GM21825 (cell line): ENCODE measurements around the gene ARHGAP11B.
"Not testable (repeated sequence)": the region's sequence is repeated elsewhere in the genome, so short reads cannot be mapped to it uniquely, and the experiment has no call there.

Experiments
- ATAC-seq: cut with Tn5 transposase; IDR thresholded peaks from one replicate; pipeline ENCODE4 v1.9.1; 2021; ENCODE audit warnings: mild to moderate bottlenecking, moderate library complexity; ENCODE audit not compliant: unreplicated experiment

Gene ARHGAP11B

GRCh38 chr15:30625436-30626193 is at the start of gene ARHGAP11B:
ARHGAP11B (plus strand) TSS chr15:30626128.
- ATAC-seq = peak; percentile 87

- ATAC-seq = not testable (repeated sequence)
Observed at GRCh38 chr15:30579394-30579970, 46.4 kb upstream of the ARHGAP11B start.

- not testable (repeated sequence) for ATAC-seq
Observed at GRCh38 chr15:30580716-30581115, 45.2 kb upstream of the ARHGAP11B start.

GRCh38 chr15:30598953-30599352 is 27.0 kb upstream of the ARHGAP11B start:
- not testable (repeated sequence) for ATAC-seq

GRCh38 chr15:30603796-30604195 is 22.1 kb upstream of the ARHGAP11B start, which contains the start of gene GOLGA8H:
GOLGA8H (plus strand) TSS chr15:30604028; CDS start chr15:30604126, 98 bp downstream.
- not testable (repeated sequence) for ATAC-seq

GRCh38 chr15:30612271-30612670 is 13.7 kb upstream of the ARHGAP11B start:
- not testable (repeated sequence) for ATAC-seq

GRCh38 chr15:30621342-30621741 is 4.6 kb upstream of the ARHGAP11B start:
- not testable (repeated sequence) for ATAC-seq

- peak; percentile 4 for ATAC-seq
Observed at GRCh38 chr15:30626194-30626565, 252 bp downstream of the ARHGAP11B start.

- peak; percentile 10 for ATAC-seq
Observed at GRCh38 chr15:30626632-30627031, 704 bp downstream of the ARHGAP11B start.

- ATAC-seq = peak; percentile 91
Observed at GRCh38 chr15:30650012-30650929, 24.3 kb downstream of the ARHGAP11B start.

GRCh38 chr15:30661154-30661553 is 35.2 kb downstream of the ARHGAP11B start:
- not testable (repeated sequence) for ATAC-seq

GRCh38 chr15:30669621-30670020 is 43.7 kb downstream of the ARHGAP11B start:
- not testable (repeated sequence) for ATAC-seq

GRCh38 chr15:30670056-30670455 is 44.1 kb downstream of the ARHGAP11B start:
- no peak for ATAC-seq

GRCh38 chr15:30671309-30671708 is 45.4 kb downstream of the ARHGAP11B start:
- ATAC-seq = no peak

- ATAC-seq = no peak
Observed at GRCh38 chr15:30675126-30675525, 49.2 kb downstream of the ARHGAP11B start.

GRCh38 chr15:30675891-30676290 is 50.0 kb downstream of the ARHGAP11B start:
- ATAC-seq = not testable (repeated sequence)

- not testable (repeated sequence) for ATAC-seq
Observed at GRCh38 chr15:30680997-30681396, 55.1 kb downstream of the ARHGAP11B start.

GRCh38 chr15:30685709-30686285 is 59.9 kb downstream of the ARHGAP11B start:
- ATAC-seq = not testable (repeated sequence)

- ATAC-seq = not testable (repeated sequence)
Observed at GRCh38 chr15:30686651-30687050, 60.7 kb downstream of the ARHGAP11B start.
